A549 (cell line): Measurements from ENCODE around the gene MBP.

Experiments
- POLR2A ChIP-seq: IDR thresholded peaks from 2 replicates; pipeline ENCODE4 v1.6.1; 2012; ENCODE audit warnings: mild to moderate bottlenecking, low read length
- TF ChIP-seq, protein P1 (sequence below): IDR thresholded peaks from 2 replicates; pipeline ENCODE4 v1.6.1; 2012

DNA sequence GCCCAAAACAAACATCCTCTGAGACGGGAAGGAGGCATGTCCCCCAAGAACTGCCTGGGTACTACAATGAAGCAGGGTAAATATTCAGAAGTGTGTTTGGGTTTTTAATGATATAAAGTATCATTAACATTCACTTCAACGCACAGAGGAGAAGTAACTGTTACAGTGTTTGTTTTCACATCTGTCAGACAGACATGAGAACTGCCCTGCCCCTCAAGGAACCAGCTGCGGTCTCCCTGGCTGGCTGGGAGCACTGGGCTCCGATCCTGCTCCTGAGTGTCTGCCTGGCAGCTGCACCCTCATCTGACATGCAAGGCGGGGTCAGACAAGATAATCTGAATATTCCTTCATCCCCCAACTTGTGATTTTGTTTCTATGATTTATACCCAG lies 75.6 kb downstream of the MBP start:
- TF ChIP-seq, protein P1, sequence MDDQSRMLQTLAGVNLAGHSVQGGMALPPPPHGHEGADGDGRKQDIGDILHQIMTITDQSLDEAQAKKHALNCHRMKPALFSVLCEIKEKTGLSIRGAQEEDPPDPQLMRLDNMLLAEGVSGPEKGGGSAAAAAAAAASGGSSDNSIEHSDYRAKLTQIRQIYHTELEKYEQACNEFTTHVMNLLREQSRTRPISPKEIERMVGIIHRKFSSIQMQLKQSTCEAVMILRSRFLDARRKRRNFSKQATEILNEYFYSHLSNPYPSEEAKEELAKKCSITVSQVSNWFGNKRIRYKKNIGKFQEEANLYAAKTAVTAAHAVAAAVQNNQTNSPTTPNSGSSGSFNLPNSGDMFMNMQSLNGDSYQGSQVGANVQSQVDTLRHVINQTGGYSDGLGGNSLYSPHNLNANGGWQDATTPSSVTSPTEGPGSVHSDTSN: no peak
- TF ChIP-seq POLR2A: no peak
